Occipital lobe (tissue), 2 donors: ENCODE data around the gene TBX15. TPM values are rescaled to one million over a fixed set of nuclear protein-coding genes. Genes with fewer than 3 reads are reported as not detected.

Experiments
- DNase-seq: peaks from one replicate; lab custom pipeline; 2025; lab: John Stamatoyannopoulos, UW
- total RNA-seq: library from RNA; depleted of rRNA; stranded (reverse); fragments of >200 nt; gene quantifications from one replicate; pipeline ENCODE4 v1.2.3, GENCODE V29; 2014

The TBX15 gene
- total RNA-seq = 1.2 TPM

DNA sequence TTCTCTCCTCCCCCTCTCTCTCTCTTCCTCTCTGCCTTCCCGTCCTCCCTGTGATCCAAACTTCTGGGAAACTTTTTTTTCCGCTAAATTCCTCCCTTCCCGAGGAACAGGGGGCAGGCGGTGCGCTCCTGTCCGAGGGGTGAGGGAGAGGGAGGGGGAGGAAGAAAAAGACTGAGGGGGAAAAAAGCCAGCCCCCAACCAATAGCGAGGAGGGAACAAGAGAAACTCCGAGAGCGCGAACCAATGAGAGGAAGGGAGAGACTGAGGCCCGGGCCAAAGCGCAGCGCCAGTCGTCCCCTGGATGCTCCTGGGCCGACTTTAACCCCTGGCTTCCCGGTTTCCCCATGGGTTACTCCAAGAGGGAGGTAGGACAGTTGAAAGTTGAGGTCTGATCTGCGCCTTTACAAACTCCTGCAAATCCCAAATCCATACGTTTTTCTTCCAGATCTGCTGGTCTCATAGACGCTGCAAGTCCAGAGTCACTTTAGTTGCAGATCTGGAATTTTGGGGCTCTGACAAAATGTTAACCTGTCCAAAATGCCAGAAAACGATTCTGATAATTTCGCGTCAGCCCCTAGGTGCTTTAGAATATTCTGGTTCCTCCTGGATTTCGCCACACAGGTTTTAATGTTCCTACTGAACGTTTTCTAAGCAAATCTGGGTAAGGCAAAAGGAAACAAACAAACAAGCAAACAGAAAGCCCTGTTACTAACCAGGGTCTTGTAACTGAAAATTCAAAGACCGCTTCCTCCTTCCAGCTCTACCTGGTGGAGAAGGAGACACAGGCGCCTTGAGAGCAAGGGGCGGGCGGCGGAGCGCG is at the start of gene TBX15:
TSS of gene TBX15 (minus strand) at position 158 of the 820 bp plus-strand sequence. CDS start 548 bp downstream, outside the sequence.
- no peak for DNase-seq

GRCh38 chr1:119034359-119034758 is 46.2 kb upstream of the TBX15 start:
- DNase-seq = no peak

DNA sequence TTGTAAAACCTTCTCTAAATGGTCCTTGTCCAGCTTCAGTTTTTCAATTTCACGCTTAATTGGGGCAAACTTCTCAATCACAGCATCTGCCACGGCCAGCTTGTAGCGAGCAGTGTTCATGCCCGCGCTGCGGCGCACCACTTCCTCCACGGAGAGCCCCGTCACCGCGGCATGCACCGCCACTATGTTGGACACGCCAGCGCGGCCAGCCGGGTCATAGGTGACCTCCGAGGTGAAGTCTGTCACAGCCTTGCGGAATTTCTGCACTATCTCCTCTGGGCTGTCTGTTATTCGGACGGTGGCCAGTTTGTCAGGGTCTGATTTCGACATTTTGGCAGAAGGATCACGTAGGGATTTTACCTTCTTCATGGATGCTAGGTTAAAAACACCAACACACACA is 44.8 kb upstream of the TBX15 start:
- DNase-seq = no peak

DNA sequence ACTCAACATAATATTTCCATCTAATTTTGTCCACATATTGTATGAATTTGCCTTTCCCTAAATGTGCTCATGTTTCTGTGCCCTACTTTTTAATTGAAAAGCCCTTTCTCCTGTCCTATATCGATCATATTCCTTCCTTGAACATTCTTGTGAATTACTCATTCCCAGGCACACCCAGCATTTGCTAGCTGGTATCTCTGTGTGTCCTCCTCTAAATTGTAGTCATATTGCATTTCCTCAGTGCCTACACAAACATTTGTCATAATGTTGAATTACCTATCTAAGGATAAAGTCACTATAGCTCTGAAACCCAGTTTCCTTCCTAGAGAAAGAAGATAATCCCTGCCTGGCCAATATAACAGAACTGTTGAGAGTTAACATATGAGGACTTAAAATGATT is 39.6 kb upstream of the TBX15 start:
- DNase-seq = no peak

- DNase-seq = no peak
Observed at GRCh38 chr1:119026956-119027355, 38.8 kb upstream of the TBX15 start.

GRCh38 chr1:119015547-119015946 is 27.4 kb upstream of the TBX15 start:
- DNase-seq = no peak

- DNase-seq = no peak
Observed at GRCh38 chr1:119012383-119012782, 24.2 kb upstream of the TBX15 start.

GRCh38 chr1:119011706-119012105 is 23.6 kb upstream of the TBX15 start:
- no peak for DNase-seq

DNA sequence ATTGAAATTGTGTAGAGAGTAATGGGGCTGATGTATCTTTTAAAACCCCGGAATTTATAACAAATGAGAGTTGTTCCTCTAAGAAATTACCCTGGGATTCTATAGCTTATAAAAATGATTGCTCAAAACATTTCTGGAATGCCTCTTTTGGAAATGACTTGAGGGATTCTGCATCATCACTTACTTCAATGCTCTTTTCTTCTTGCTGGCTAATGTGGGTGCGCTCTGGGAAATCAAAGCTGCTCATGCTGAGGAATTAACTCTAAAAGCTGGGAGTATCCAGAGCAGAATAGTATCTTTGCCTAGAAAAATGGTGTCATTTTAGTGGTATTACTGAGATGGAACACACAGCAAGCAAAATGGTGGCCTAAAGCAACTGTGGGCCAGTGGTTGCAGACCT is 23.0 kb upstream of the TBX15 start:
- DNase-seq = no peak

DNA sequence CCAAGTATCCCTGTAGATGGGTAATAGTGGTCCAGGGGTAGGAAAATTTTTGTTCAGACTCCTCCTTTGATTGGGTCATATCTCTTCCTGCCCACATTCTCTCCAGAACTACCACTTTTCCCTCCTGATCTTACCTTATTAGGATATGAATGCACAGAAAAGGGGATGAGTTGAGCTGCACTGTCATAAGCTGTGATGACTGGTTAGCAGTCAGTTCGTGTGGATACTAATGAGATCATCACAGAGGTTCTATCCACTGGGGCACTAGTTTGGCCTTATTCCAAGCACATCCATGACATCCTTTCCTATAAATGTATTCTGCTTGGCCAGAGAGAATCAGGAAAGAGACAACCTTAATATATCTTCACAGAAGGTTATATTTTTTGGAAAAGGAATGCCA is 22.1 kb upstream of the TBX15 start:
- DNase-seq = no peak

DNA sequence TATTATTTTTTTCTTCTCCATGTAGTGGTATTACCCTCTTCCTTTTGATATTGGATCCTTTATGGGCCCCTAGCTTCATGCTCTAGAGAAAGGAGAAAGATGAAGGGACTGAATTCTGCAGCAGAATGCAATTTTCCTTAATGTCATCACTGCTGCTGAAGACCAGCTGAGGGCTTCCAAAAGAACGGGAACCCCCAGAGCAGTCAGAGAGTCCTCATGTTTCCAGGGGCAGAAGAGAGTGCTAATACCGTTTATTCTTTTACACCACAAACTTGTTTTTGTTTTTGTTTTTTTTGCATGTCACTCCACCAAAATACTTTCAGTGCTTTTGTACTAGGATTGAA is 21.1 kb upstream of the TBX15 start:
- no peak for DNase-seq

DNA sequence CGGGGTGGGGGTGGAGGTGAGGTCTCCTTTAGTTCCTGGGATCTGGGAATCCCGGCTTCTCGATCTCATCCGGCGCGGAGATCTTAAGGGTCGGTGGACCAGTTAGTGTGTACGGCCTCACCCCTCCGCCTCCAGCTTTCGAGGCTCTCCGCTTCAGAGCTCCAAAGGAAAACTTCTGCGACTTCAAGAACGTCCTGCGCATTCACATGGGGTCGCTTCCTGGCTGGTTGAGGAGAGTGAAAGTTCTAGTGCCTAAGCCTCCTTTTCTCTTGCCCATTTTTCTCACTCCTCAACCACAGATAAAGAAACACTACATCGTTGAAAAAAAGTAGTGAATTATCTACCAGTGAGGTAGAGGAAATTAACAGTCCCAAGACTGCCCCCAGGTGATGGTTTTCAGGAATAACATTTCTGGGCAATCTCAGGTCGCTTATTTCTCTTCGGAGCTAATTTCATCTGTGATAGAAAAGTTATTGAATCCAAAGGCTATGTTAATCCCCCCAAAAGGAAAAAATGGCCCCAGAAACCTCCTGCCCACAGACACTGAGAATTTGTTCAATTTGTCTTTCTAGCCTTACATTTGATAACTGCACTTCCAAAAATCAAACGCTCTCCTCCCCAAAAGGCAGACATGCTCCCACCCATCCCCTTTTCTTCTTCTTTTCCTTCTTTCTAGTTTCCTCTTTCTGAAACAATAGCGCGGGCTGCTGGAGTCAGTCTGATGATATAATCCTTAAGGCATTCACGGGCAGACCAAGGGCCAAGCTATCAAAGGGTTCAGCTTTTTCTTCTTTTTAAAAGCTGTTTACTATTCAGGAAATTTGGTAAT is 20.6 kb upstream of the TBX15 start:
- no peak for DNase-seq

DNA sequence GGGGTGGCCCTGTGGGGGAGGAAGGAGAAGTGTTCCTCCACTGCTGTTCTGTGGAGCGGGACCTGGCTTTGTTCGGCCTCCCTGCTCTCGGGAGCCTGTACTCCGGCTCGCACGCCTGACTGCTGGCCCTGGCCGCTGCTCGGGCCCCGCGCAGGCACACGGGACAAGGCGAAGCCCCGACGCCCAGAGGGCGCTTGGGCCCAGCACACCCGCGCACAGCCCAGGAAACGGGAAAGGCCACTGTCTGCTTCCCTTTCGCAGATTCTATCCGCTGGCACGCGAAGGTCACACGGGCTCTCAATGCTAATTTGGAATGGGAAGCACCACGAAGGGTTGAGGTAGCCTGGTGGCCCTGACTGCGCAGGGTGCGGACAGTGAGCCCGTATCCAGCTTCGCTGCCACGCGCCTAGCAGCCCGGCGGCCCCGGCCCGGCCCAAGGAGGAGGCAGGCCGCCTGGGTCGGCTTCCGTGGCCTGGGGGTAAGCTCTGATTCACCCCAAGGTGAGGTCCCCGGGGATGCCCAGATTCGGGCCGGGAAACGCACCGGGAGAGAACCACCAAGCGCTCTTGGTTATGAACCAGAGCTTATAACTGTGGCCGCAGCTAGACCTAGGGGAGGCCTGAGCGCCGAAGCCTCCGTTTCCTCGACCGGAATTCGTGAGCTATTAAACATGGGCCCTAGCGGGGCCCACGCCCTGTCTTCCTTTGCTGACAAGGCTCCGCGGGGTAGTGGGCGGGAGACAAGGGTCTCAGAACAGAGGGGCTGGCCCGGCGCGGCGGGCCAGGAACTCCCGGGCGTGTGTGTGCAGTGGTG is 19.7 kb upstream of the TBX15 start:
- DNase-seq = no peak

GRCh38 chr1:119007339-119007669 is 19.2 kb upstream of the TBX15 start:
- no peak for DNase-seq

DNA sequence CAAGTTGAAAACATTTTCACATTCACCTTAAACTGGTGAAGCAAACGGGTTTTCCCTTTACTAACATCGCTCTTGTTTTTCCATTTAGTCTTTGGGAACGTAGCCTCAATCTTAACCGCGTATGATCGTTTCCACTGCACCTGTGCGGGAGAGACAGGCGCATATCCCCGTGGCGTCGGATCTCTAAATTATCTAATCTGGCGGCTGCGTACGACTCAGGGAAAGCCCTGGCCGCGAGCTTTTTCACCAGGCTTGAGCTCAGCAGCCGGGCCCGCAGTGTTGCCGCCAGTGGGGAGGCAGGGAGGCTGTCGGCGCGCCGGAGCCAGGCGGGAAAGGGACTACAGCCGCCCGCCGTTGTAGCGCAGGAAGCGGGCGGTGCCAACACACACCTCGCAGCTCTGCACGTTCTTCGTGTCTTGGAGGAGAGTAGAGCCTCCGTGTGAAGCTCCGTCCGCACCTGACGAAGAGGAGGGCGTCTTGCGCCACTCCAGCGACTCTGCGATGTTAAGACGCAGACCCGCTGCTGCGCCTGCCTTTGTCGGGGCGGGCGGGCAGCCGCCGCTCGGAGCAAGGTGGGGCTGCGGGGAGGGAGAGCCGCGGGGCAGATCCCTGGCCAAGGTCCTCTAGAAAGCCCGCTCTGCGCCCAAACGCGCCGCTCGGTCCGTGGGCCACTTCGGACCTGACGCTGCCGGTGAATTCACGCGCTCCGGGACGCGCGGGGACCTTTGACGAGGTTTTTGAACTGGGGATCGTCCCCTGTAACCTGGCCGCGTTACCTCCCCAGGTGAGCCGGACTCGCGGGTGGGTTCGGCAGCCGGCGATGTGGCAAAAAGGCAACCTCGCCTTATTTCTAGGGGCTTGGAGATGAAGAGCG is 18.5 kb upstream of the TBX15 start:
- DNase-seq = no peak

- DNase-seq = no peak
Observed at GRCh38 chr1:119005724-119006405, 17.7 kb upstream of the TBX15 start.

DNA sequence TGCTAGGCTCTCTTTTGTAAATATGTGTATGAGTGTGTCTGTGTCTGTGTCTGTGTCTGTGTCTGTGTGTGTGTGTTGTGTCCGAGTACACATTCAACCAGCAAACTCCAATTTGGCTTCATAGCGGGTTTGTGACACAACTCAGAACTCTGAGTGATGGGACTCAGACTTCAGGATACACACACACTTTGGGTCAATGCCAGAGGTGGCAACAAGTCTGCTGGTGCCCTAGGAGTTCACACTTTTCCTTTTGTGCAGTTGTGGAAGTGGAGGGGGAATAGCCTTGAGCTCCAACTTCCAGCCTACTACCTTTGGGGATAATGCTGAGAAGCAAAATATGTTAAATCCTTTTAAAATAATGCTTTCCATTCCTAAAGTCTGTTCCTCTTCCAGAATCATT is 16.6 kb upstream of the TBX15 start:
- DNase-seq = no peak

DNA sequence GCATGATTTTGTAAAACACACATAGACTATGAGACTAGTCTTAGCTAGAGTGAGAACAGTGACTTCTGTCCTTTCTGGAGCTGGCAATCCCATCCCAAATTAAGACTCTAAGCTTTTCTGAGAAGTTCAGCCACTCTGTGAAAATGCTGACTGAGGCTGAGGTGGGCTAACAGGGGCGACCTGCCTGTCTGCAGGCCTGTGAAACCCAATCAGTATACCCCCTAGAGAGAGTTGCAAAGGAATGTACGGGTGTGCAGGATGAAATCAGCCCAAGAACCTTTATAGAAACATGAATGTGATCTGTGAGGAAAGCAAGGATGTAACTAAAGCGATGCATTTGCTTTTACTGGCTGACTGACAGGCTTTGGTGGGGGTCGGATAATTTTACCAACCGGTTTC is 16.0 kb upstream of the TBX15 start:
- no peak for DNase-seq

- no peak for DNase-seq
Observed at GRCh38 chr1:119003413-119004128, 15.4 kb upstream of the TBX15 start.
